CD4-positive, alpha-beta T cell (primary cell): ENCODE results near the gene PDE7B. TPM values are rescaled to one million over a fixed set of nuclear protein-coding genes. Genes with fewer than 3 reads are reported as not detected.

Experiments
- ATAC-seq: fragments of 200-7000 bp; cut with Tn5 transposase; one replicate; pipeline ENCODE4 v1.10.0; 2022; ENCODE audit warnings: mild to moderate bottlenecking; ENCODE audit not compliant: poor library complexity
- CTCF ChIA-PET: fragments of 350-600 bp; sonication (Branson Sonifier 250); formaldehyde crosslinking; loops from one replicate; lab custom pipeline; 2021; ENCODE audit warnings: antibody characterized with exemption, inconsistent platforms; lab: Charles Lee
- POLR2A ChIA-PET: fragments of 350-600 bp; sonication (Branson Sonifier 250); formaldehyde crosslinking; loops from one replicate; lab custom pipeline; 2021; ENCODE audit warnings: antibody characterized with exemption, inconsistent platforms; lab: Charles Lee
- DNase-seq, 14 experiments: peaks; one replicate each; pipeline ENCODE4 v3.0.0-alpha.2; 2013 to 2020; ENCODE audit warnings: mixed read lengths in 2 of 14
- H3K27ac ChIP-seq, 2 donors: one replicate each; pipeline versions ENCODE4 v1.5.1 to v1.7.0; 2013; ENCODE audit warnings: low read length in 2 of 2, low read depth in 1 of 2, mild to moderate bottlenecking in 1 of 2
- H3K27me3 ChIP-seq, 2 experiments: 1 replicate in 1 of 2; 2 replicates in 1 of 2; pipeline versions ENCODE4 v1.6.1 to v1.7.0; 2013; ENCODE audit warnings: low read length in 2 of 2, control low read depth in 1 of 2, mild to moderate bottlenecking in 1 of 2, moderate library complexity in 1 of 2; ENCODE audit not compliant: insufficient read depth in 2 of 2, control insufficient read depth in 1 of 2
- H3K36me3 ChIP-seq: one replicate; pipeline ENCODE4 v1.6.1; 2013; ENCODE audit warnings: low read length, control low read depth; ENCODE audit not compliant: insufficient read depth
- H3K4me1 ChIP-seq: one replicate; pipeline ENCODE4 v1.6.1; 2013; ENCODE audit warnings: low read length, control low read depth; ENCODE audit not compliant: insufficient read depth
- H3K4me3 ChIP-seq: one replicate; pipeline ENCODE4 v1.5.1; 2013; ENCODE audit warnings: mild to moderate bottlenecking, low read length, moderate library complexity
- H3K9me3 ChIP-seq, 2 experiments: 1 replicate in 1 of 2; 2 replicates in 1 of 2; pipeline versions ENCODE4 v1.6.1 to v1.7.0; 2013; ENCODE audit warnings: low read length in 2 of 2, mild to moderate bottlenecking in 2 of 2, control low read depth in 1 of 2, moderate library complexity in 1 of 2; ENCODE audit not compliant: control insufficient read depth in 1 of 2, insufficient read depth in 1 of 2
- H3K27ac Mint-ChIP-seq: one replicate; pipeline ENCODE4 v1.8.0; 2020; ENCODE audit warnings: mixed read lengths
- H3K27me3 Mint-ChIP-seq: one replicate; pipeline ENCODE4 v1.8.0; 2021; ENCODE audit warnings: mixed read lengths
- H3K36me3 Mint-ChIP-seq: one replicate; pipeline ENCODE4 v1.8.0; 2021; ENCODE audit warnings: low read depth, mixed read lengths
- H3K4me1 Mint-ChIP-seq: one replicate; pipeline ENCODE4 v1.8.0; 2021; ENCODE audit warnings: low read depth, mixed read lengths
- H3K4me3 Mint-ChIP-seq: one replicate; pipeline ENCODE4 v1.8.0; 2020; ENCODE audit warnings: mild to moderate bottlenecking, mixed read lengths
- H3K9me3 Mint-ChIP-seq: one replicate; pipeline ENCODE4 v1.8.0; 2020; ENCODE audit warnings: mixed read lengths
- CTCF ChIP-seq: fragments of 200-600 bp; IDR thresholded peaks from one replicate; pipeline ENCODE4 v1.8.0; 2022; ENCODE audit warnings: antibody characterized with exemption, mild to moderate bottlenecking
- intact Hi-C, 2 experiments: fragments of 100-400 bp; cut with DNase I in 1 of 2; cut with micrococcal nuclease in 1 of 2; formaldehyde crosslinking; loops; one replicate each; pipeline versions ENCODE4 v1.15.1 to v1.9.0; 2023 to 2025; cut with DNase I, micrococcal nuclease
- total RNA-seq, 174 experiments: library from RNA in 2 of 174; stranded (reverse) in 2 of 174; gene quantifications; one replicate each; pipeline ENCODE4 v1.2.3 and lab custom pipeline; 2021 to 2026

The PDE7B gene
- total RNA-seq, 2 experiments from 2014 or later = 0.25 to 0.34 TPM

- H3K27ac ChIP-seq = no peak overlapping the region
- ChIA-PET POLR2A (no interaction called here), CTCF (no interaction called here)
- H3K36me3 ChIP-seq = no peaks in the 10 kb centered on the region
- no peak for TF ChIP-seq CTCF
- no peak overlapping the region for H3K4me3 Mint-ChIP-seq
- DNase-seq (no peak), ATAC-seq (no peak)
- H3K27me3 ChIP-seq = no peaks in the 10 kb centered on the region
- H3K4me1 Mint-ChIP-seq = peaks cover under 1% of the 10 kb centered on the region
- H3K27me3 Mint-ChIP-seq = no peaks in the 10 kb centered on the region
- H3K36me3 Mint-ChIP-seq = no peaks in the 10 kb centered on the region
- no peaks in the 10 kb centered on the region for H3K9me3 ChIP-seq
- no peak overlapping the region for H3K27ac Mint-ChIP-seq
- H3K4me1 ChIP-seq = no peaks in the 10 kb centered on the region
- H3K4me3 ChIP-seq = no peak overlapping the region
- no peaks in the 10 kb centered on the region for H3K9me3 Mint-ChIP-seq
- intact Hi-C loops = no loop called here
These were observed 327.2 kb downstream of the PDE7B start for GRCh38 chr6:136178749-136179148.

- H3K9me3 Mint-ChIP-seq = no peaks in the 10 kb centered on the region
- no peak for TF ChIP-seq CTCF
- Histone ChIP-seq H3K27ac (no peak overlapping the region), H3K4me1 (no peaks in the 10 kb centered on the region), H3K27me3 (no peaks in the 10 kb centered on the region), H3K4me3 (no peak overlapping the region), H3K36me3 (no peaks in the 10 kb centered on the region), H3K9me3 (no peaks in the 10 kb centered on the region)
- ChIA-PET POLR2A (no interaction called here), CTCF (no interaction called here)
- no peaks in the 10 kb centered on the region for H3K36me3 Mint-ChIP-seq
- no peaks in the 10 kb centered on the region for H3K4me1 Mint-ChIP-seq
- H3K4me3 Mint-ChIP-seq = no peak overlapping the region
- no peaks in the 10 kb centered on the region for H3K27me3 Mint-ChIP-seq
- DNase-seq (no peak), ATAC-seq (no peak)
- intact Hi-C loops = no loop called here
- no peak overlapping the region for H3K27ac Mint-ChIP-seq
These were observed 329.4 kb downstream of the PDE7B start for GRCh38 chr6:136180704-136181511.

- POLR2A ChIA-PET = no interaction called here
- Histone ChIP-seq H3K9me3 (no peaks in the 10 kb centered on the region), H3K4me1 (no peaks in the 10 kb centered on the region), H3K36me3 (no peaks in the 10 kb centered on the region), H3K27ac (no peak overlapping the region), H3K4me3 (no peak overlapping the region), H3K27me3 (no peaks in the 10 kb centered on the region)
- intact Hi-C loops = no loop called here
- Mint-ChIP-seq H3K27ac (no peak overlapping the region), H3K36me3 (no peaks in the 10 kb centered on the region), H3K4me1 (no peaks in the 10 kb centered on the region), H3K4me3 (no peak overlapping the region), H3K9me3 (no peaks in the 10 kb centered on the region), H3K27me3 (no peaks in the 10 kb centered on the region)
- ATAC-seq = no peak
- CTCF ChIA-PET = no interaction called here
- no peak for DNase-seq
- TF ChIP-seq CTCF = no peak
These were observed 330.0 kb downstream of the PDE7B start for GRCh38 chr6:136181512-136181833.
